Uterus (tissue), 4 donors: Measurements from ENCODE around the gene ZNF497. TPM values are rescaled to one million over a fixed set of nuclear protein-coding genes. Genes with fewer than 3 reads are reported as not detected.

Source experiments
- DNase-seq, 2 donors: peaks; one replicate each; pipeline ENCODE4 v3.0.0-alpha.2; 2019 to 2020
- H3K27ac ChIP-seq, 2 donors: fragments of 200-600 bp; sonication (generic); 1 replicate in 1 of 2; 2 replicates in 1 of 2; pipeline ENCODE4 v1.5.1; 2016 to 2018
- H3K27me3 ChIP-seq, 2 donors: fragments of 200-600 bp; sonication (generic); one replicate each; pipeline ENCODE4 v1.5.1; 2018 to 2019; ENCODE audit warnings: control low read depth in 1 of 2
- H3K36me3 ChIP-seq, 2 donors: fragments of 200-600 bp; sonication (generic); one replicate each; pipeline ENCODE4 v1.5.1; 2019; ENCODE audit warnings: control low read depth in 1 of 2
- H3K4me1 ChIP-seq, 2 donors: fragments of 200-600 bp; sonication (generic); one replicate each; pipeline ENCODE4 v1.5.1; 2018 to 2019; ENCODE audit warnings: control low read depth in 1 of 2
- H3K4me3 ChIP-seq, 2 donors: fragments of 200-600 bp; sonication (generic); 1 replicate in 1 of 2; 2 replicates in 1 of 2; pipeline ENCODE4 v1.5.1; 2018 to 2019; ENCODE audit warnings: mild to moderate bottlenecking in 1 of 2
- H3K9me3 ChIP-seq, 2 donors: fragments of 200-600 bp; sonication (generic); one replicate each; pipeline ENCODE4 v1.5.1; 2019; ENCODE audit warnings: control low read depth in 1 of 2
- POLR2A ChIP-seq, 2 donors: fragments of 450-650 bp; IDR thresholded peaks; one replicate each; pipeline ENCODE4 v1.6.1; 2016; ENCODE audit warnings: antibody characterized with exemption in 2 of 2, mild to moderate bottlenecking in 1 of 2, moderate library complexity in 1 of 2
- intact Hi-C: fragments of 100-400 bp; cut with DNase I; formaldehyde crosslinking; loops from one replicate; pipeline ENCODE4 v1.15.1; 2023; ENCODE audit warnings: low total_unique reads
- total RNA-seq, 4 donors: library from RNA; depleted of rRNA in 3 of 4; stranded (reverse); fragments of >200 nt in 3 of 4; gene quantifications; one replicate each; pipeline versions ENCODE4 v1.1.0 to v1.2.4, GENCODE V29; 2014 to 2023
- TF ChIP-seq, protein P1 (sequence below), 4 experiments: fragments of 200-600 bp in 2 of 4; fragments of 450-650 bp in 2 of 4; sonication (generic) in 2 of 4; IDR thresholded peaks; one replicate each; pipeline ENCODE4 v1.5.1; 2016 to 2019; ENCODE audit warnings: antibody characterized with exemption in 4 of 4, mild to moderate bottlenecking in 2 of 4, moderate library complexity in 1 of 4
- donor health status: DM: yes; HTN: yes; CAD: no.

ZNF497 gene
- total RNA-seq, 4 donors from 2014 or later, result 3.4 to 7.2 (median 6.8) TPM; not detected in 1

DNA sequence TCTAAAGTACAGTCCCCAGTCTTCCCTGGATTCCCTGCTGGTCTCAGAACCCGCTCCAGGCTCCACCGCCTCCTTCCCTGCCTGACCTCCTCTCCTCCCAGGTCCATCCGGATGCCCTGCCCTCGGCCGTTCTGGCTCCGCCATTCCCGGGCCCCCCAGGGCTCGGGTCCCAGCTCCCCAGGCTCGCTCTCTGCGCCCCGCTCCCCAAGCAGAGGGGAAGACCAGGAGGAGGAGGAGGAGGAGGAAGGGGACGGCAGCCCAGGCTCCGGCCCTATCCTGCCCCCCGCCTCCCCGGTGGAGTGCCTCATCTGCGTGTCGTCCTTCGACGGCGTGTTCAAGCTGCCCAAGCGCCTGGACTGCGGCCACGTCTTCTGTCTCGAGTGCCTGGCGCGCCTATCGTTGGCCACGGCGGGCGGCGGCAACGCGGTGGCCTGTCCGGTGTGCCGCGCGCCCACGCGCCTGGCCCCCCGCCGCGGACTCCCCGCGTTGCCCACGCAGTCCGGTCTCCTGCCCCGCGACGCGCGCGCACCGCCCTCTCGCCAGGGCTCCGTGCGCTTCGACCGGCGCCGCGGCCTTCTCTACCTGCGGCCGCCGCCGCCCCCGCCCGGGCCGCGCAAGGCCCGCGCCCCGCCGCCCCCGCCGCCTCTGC is 33.6 kb upstream of the ZNF497 start:
- H3K4me1 ChIP-seq, result peaks cover 0 to 12% of the 10 kb centered on the region in 2 donors
- no peaks in the 10 kb centered on the region for H3K36me3 ChIP-seq
- no peaks in the 10 kb centered on the region for H3K9me3 ChIP-seq
- no peak overlapping the region for H3K4me3 ChIP-seq
- H3K27ac ChIP-seq, result no peak overlapping the region
- H3K27me3 ChIP-seq, result peaks cover 0 to 5% of the 10 kb centered on the region in 2 donors
- no peak for DNase-seq
- intact Hi-C loops, result no loop called here
- no peak for TF ChIP-seq POLR2A (IDR thresholded peaks at IDR 0.05)
- TF ChIP-seq, protein P1, sequence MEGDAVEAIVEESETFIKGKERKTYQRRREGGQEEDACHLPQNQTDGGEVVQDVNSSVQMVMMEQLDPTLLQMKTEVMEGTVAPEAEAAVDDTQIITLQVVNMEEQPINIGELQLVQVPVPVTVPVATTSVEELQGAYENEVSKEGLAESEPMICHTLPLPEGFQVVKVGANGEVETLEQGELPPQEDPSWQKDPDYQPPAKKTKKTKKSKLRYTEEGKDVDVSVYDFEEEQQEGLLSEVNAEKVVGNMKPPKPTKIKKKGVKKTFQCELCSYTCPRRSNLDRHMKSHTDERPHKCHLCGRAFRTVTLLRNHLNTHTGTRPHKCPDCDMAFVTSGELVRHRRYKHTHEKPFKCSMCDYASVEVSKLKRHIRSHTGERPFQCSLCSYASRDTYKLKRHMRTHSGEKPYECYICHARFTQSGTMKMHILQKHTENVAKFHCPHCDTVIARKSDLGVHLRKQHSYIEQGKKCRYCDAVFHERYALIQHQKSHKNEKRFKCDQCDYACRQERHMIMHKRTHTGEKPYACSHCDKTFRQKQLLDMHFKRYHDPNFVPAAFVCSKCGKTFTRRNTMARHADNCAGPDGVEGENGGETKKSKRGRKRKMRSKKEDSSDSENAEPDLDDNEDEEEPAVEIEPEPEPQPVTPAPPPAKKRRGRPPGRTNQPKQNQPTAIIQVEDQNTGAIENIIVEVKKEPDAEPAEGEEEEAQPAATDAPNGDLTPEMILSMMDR (IDR thresholded peaks at IDR 0.05), result no peak

DNA sequence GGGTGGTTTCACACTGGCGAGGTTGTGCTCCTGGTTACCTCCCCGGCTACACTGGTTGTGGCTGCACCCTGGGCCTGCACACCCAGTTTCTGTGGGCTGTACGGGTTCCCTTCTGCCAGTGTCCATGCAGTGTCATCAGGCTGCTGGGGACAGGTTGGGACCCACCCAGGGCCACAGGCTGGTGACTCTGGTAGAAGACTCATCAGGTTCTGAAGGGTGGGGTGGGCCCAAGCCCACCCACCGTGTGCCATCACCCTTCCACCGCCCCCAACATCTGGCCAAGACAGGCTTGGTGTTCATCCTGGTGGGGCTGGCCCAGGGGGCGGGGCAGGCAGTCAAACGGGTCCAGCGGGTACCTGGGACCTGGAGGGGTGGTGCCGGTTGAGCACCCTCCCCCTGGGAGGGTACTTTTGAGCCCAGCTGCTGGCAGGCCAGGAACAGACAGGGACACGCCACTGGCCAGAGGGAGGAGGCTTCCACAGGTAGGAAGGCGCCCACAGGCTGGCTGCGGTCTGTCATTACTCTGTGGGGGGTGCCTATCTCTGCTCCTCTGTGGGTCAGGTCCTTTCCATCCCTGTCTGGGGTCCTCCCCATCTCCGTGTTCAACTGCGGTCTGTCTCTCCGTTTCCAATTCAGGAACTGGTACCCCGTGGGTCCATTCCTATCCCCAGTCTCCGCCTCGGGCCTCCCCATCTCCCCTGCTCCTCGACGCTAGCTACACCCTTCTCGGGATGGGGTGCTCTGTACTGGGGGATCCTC is 32.8 kb upstream of the ZNF497 start, which contains the start of gene RNF225:
Gene RNF225 (plus strand): TSS at position 437 of the 759 bp plus-strand sequence. CDS start 434 bp downstream, outside the sequence.
- no peak within 1 kb of the TSS for H3K27ac ChIP-seq
- no peak for TF ChIP-seq POLR2A (IDR thresholded peaks at IDR 0.05)
- TF ChIP-seq, protein P1 (IDR thresholded peaks at IDR 0.05), result no peak
- H3K36me3 ChIP-seq, result no peaks in the 10 kb centered on the region
- H3K9me3 ChIP-seq, result no peaks in the 10 kb centered on the region
- intact Hi-C loops, result no loop called here
- H3K4me1 ChIP-seq, result peaks cover 0 to 7% of the 10 kb centered on the region in 2 donors
- H3K4me3 ChIP-seq, result no peak within 1 kb of the TSS
- peaks cover 0 to 5% of the 10 kb centered on the region in 2 donors for H3K27me3 ChIP-seq
- no peak for DNase-seq

GRCh38 chr19:58394821-58395219 is 32.3 kb upstream of the ZNF497 start:
- H3K4me3 ChIP-seq, result no peak overlapping the region
- peaks cover 0 to 3% of the 10 kb centered on the region in 2 donors for H3K4me1 ChIP-seq
- no peak for DNase-seq
- TF ChIP-seq, protein P1 (IDR thresholded peaks at IDR 0.05), result no peak
- TF ChIP-seq POLR2A (IDR thresholded peaks at IDR 0.05), result no peak
- H3K9me3 ChIP-seq, result no peaks in the 10 kb centered on the region
- intact Hi-C loops, result no loop called here
- no peaks in the 10 kb centered on the region for H3K36me3 ChIP-seq
- H3K27me3 ChIP-seq, result peaks cover 0 to 5% of the 10 kb centered on the region in 2 donors
- H3K27ac ChIP-seq, result no peak overlapping the region

- Histone ChIP-seq H3K36me3 (no peaks in the 10 kb centered on the region), H3K27ac (no peak overlapping the region), H3K4me1 (peaks cover 0 to 6% of the 10 kb centered on the region in 2 donors), H3K4me3 (no peak overlapping the region), H3K9me3 (no peaks in the 10 kb centered on the region), H3K27me3 (peaks cover 0 to 5% of the 10 kb centered on the region in 2 donors)
- intact Hi-C loops, result no loop called here
- TF ChIP-seq POLR2A (IDR thresholded peaks at IDR 0.05), result no peak
- TF ChIP-seq, protein P1 (IDR thresholded peaks at IDR 0.05), result no peak
- no peak for DNase-seq
Observed at GRCh38 chr19:58393725-58394033, 31.1 kb upstream of the ZNF497 start.
